DND-41 (cell line): ENCODE data around the gene PCNX1.

Experiments
- CTCF ChIP-seq: IDR thresholded peaks from 2 replicates; pipeline ENCODE4 v1.5.1; 2012; ENCODE audit warnings: borderline replicate concordance, low read length, moderate library complexity, mild to moderate bottlenecking; ENCODE audit not compliant: poor library complexity, severe bottlenecking; ENCODE audit errors: extremely low read depth
- EZH2 ChIP-seq: IDR thresholded peaks from 3 replicates; pipeline ENCODE4 v1.6.1; 2012; ENCODE audit warnings: borderline replicate concordance, low read depth, mild to moderate bottlenecking, moderate library complexity, low read length, inconsistent platforms; ENCODE audit not compliant: severe bottlenecking

- TF ChIP-seq EZH2 = no peak
- TF ChIP-seq CTCF = no peak
Observed at GRCh38 chr14:71056168-71056567, 148.9 kb downstream of the PCNX1 start.
